Non-pigmented ciliary epithelial cell (primary cell): ENCODE measurements around the gene SSTR5.
"Not testable (repeated sequence)": the region's sequence is repeated elsewhere in the genome, so short reads cannot be mapped to it uniquely, and the experiment has no call there.

Experiments used
- DNase-seq: peaks from one replicate; pipeline ENCODE4 v3.0.0-alpha.2; 2010; ENCODE audit warnings: low read depth

SSTR5 gene

GRCh38 chr16:1092685-1093283, 20.2 kb downstream of the SSTR5 start:
- DNase-seq, result not testable (repeated sequence)

GRCh38 chr16:1093284-1094123, 21.0 kb downstream of the SSTR5 start:
- DNase-seq, result no peak

GRCh38 chr16:1094124-1094479, 21.6 kb downstream of the SSTR5 start:
- no peak for DNase-seq

- no peak for DNase-seq
These were observed 22.3 kb downstream of the SSTR5 start for GRCh38 chr16:1094601-1095449.

GRCh38 chr16:1095450-1096168, 23.1 kb downstream of the SSTR5 start:
- DNase-seq, result no peak

GRCh38 chr16:1096169-1097082, 23.9 kb downstream of the SSTR5 start, which contains the start of gene C1QTNF8:
Gene C1QTNF8, minus strand, starts transcription at chr16:1096244. Its CDS starts 1,322 bp downstream, at chr16:1094922.
- DNase-seq, result no peak

- DNase-seq, result no peak
These were observed 24.6 kb downstream of the SSTR5 start for GRCh38 chr16:1097156-1097555.

- no peak for DNase-seq
These were observed 25.3 kb downstream of the SSTR5 start for GRCh38 chr16:1097800-1098199.

GRCh38 chr16:1098266-1098991, 25.9 kb downstream of the SSTR5 start:
- DNase-seq, result no peak

GRCh38 chr16:1099189-1100083, 26.9 kb downstream of the SSTR5 start:
- DNase-seq, result no peak

- DNase-seq, result no peak
These were observed 27.7 kb downstream of the SSTR5 start for GRCh38 chr16:1100084-1100800.

GRCh38 chr16:1101133-1101532, 28.6 kb downstream of the SSTR5 start:
- no peak for DNase-seq

GRCh38 chr16:1101573-1102332, 29.2 kb downstream of the SSTR5 start:
- DNase-seq, result no peak

- DNase-seq, result no peak
These were observed 29.8 kb downstream of the SSTR5 start for GRCh38 chr16:1102333-1102700.

- no peak for DNase-seq
These were observed 30.5 kb downstream of the SSTR5 start for GRCh38 chr16:1102921-1103635.

- DNase-seq, result no peak
These were observed 31.1 kb downstream of the SSTR5 start for GRCh38 chr16:1103636-1103980.
